ENCODE measurements around the gene OGFOD3. TPM values are rescaled to one million over a fixed set of nuclear protein-coding genes. Genes with fewer than 3 reads are reported as not detected.
A peak's percentile ranks its signal among the peaks of the same experiment; 100 is the strongest.

Gene OGFOD3
- polyA plus RNA-seq, 2 of the 4 experiments (the other 2 are of a cell fraction) = 15.2 to 19.8 TPM

- peak; percentile 52; the same call in 1 of the 2 replicates for TF ChIP-seq REST (IDR thresholded peaks at IDR 0.05)
- TF ChIP-seq, protein P1, sequence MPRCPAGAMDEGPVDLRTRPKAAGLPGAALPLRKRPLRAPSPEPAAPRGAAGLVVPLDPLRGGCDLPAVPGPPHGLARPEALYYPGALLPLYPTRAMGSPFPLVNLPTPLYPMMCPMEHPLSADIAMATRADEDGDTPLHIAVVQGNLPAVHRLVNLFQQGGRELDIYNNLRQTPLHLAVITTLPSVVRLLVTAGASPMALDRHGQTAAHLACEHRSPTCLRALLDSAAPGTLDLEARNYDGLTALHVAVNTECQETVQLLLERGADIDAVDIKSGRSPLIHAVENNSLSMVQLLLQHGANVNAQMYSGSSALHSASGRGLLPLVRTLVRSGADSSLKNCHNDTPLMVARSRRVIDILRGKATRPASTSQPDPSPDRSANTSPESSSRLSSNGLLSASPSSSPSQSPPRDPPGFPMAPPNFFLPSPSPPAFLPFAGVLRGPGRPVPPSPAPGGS (IDR thresholded peaks at IDR 0.05) = peak; percentile 94
- no peak for TF ChIP-seq ELK1 (IDR thresholded peaks at IDR 0.05; ENCODE audit: low read depth, low read length)
- no peak for TF ChIP-seq KDM5A (IDR thresholded peaks at IDR 0.05)
- TF ChIP-seq CBX2 (IDR thresholded peaks at IDR 0.05; ENCODE audit: borderline replicate concordance, low read depth) = no peak
- TF ChIP-seq PHF8 (IDR thresholded peaks at IDR 0.05; ENCODE audit: borderline replicate concordance, low read depth) = peak; percentile 96
- TF ChIP-seq, protein P2, sequence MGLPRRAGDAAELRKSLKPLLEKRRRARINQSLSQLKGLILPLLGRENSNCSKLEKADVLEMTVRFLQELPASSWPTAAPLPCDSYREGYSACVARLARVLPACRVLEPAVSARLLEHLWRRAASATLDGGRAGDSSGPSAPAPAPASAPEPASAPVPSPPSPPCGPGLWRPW (IDR thresholded peaks at IDR 0.05) = no peak
- TF ChIP-seq PBX3 (IDR thresholded peaks at IDR 0.05) = 0 out of 2 replicates have a peak, but pooled peaks have one; percentile 17
- peak; percentile 69 for TF ChIP-seq POLR2A (IDR thresholded peaks at IDR 0.05; ENCODE audit: low read length)
Measured at GRCh38 chr17:82458179-82458884, 39.9 kb upstream of the OGFOD3 start, which contains the start of gene NARF (continued).

DNA sequence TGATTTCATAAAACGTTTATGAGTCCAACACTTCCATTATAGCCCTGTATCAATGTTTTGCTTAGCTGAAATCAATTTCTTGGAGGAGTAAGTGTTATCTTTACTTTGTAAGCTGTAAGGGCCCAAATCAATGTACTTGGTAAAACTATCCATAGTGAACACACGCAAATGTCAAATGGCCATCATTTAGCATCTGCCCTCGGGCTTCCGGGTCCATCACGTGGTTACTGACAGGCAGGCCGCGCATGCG is 39.5 kb upstream of the OGFOD3 start:
- peak; percentile 93 for FAIRE-seq
- POLR2A ChIA-PET = interaction anchor here (0.5 to 1.8 kb wide), 2 partner anchors 42 to 62 kb away, joined by 3 to 8 read pairs; partner anchors contain the start of gene FOXK2
- TF ChIP-seq POLR2A (IDR thresholded peaks at IDR 0.05; ENCODE audit: low read length) = no peak
- TF ChIP-seq HOXB5 (CRISPR knock-in tag; IDR thresholded peaks at IDR 0.05) = no peak
- TF ChIP-seq GATA3 (IDR thresholded peaks at IDR 0.05; ENCODE audit: borderline replicate concordance) = no peak
- no peak for TF ChIP-seq MAZ (IDR thresholded peaks at IDR 0.05; ENCODE audit: borderline replicate concordance, low read depth, low read length)
- TF ChIP-seq ZNF302 (CRISPR knock-in tag; IDR thresholded peaks at IDR 0.05) = no peak
- TF ChIP-seq PHF8 (IDR thresholded peaks at IDR 0.05; ENCODE audit: borderline replicate concordance, low read depth) = no peak
- TF ChIP-seq KDM5A (IDR thresholded peaks at IDR 0.05) = no peak
- no peak for TF ChIP-seq CHD2 (IDR thresholded peaks at IDR 0.05; ENCODE audit: low read length, partially characterized antibody)
- peak; percentile 5 for TF ChIP-seq ZFP36 (IDR thresholded peaks at IDR 0.05; ENCODE audit: borderline replicate concordance, partially characterized antibody)
- TF ChIP-seq BHLHE40 (IDR thresholded peaks at IDR 0.05; ENCODE audit: low read depth, low read length) = no peak
- no peak for TF ChIP-seq PBX3 (IDR thresholded peaks at IDR 0.05)
- peak; percentile 60; the same call in 1 of the 2 replicates for TF ChIP-seq ATOH8 (CRISPR knock-in tag; IDR thresholded peaks at IDR 0.05; ENCODE audit: low read depth)
- TF ChIP-seq MAFK (IDR thresholded peaks at IDR 0.05; ENCODE audit: partially characterized antibody) = no peak
- no peak for TF ChIP-seq HDAC2 (IDR thresholded peaks at IDR 0.05)
- no peak for TF ChIP-seq RCOR1 (IDR thresholded peaks at IDR 0.05; ENCODE audit: low read depth, low read length)
- TF ChIP-seq FOSB (CRISPR knock-in tag; IDR thresholded peaks at IDR 0.05) = peak; percentile 73; the same call in 1 of the 2 replicates
- no peak for TF ChIP-seq EP300 (IDR thresholded peaks at IDR 0.05)
- TF ChIP-seq HOXB13 (CRISPR knock-in tag; IDR thresholded peaks at IDR 0.05; ENCODE audit: low read depth) = peak; percentile 48; the same call in 1 of the 2 replicates
- TF ChIP-seq TP53 (CRISPR knock-in tag; IDR thresholded peaks at IDR 0.05) = no peak
- no peak for TF ChIP-seq FOSL2 (IDR thresholded peaks at IDR 0.05)
- TF ChIP-seq FOSL2 (CRISPR knock-in tag; IDR thresholded peaks at IDR 0.05) = no peak
- peak; percentile 97 for TF ChIP-seq MAX (IDR thresholded peaks at IDR 0.05)

More for the DNA sequence above, 39.5 kb upstream of the OGFOD3 start:
- 0% methylated on average over 8 of the region's 8 CpGs for WGBS (ENCODE audit: missing lambda C conversion rate)
- CTCF ChIA-PET = interaction anchor here (0.9 to 1.4 kb wide), 4 partner anchors 12 to 214 kb away, joined by 3 to 4 read pairs (median 4); no protein-coding TSS in a partner anchor
- Histone ChIP-seq H3K4me2 (peak overlapping the region; percentile 95), H3K9me3 (no peaks in the 10 kb centered on the region), H3K4me3 (peak overlapping the region; percentile 74), H3K27ac (peak overlapping the region; percentile 96 to 97), H3K4me1 (peaks cover 14% of the 10 kb centered on the region)
- ATAC-seq = no peak
- peak in 1 of 2 experiments; percentile 95 for DNase-seq (ENCODE audit: low read depth in 1 of 2, low spot score in 1 of 2)
